ENCODE results near the gene ANKS3.

Gene ANKS3

GRCh38 chr16:4697848-4698291 lies 36.2 kb downstream of the ANKS3 start:
- TF ChIP-seq CTCF (IDR thresholded peaks at IDR 0.05; ENCODE audit: low read depth, low read length) = no peak
- in situ Hi-C loops (cut with HindIII; ENCODE audit: low sequenced_read_pairs) = no loop called here
- no peak for DNase-seq (ENCODE audit: low read depth, low spot score)
- H3K4me3 ChIP-seq (ENCODE audit: low read depth, low read length) = no peak overlapping the region

GRCh38 chr16:4696905-4697847 lies 36.9 kb downstream of the ANKS3 start:
- H3K4me3 ChIP-seq (ENCODE audit: low read depth, low read length) = no peak overlapping the region
- DNase-seq (ENCODE audit: low read depth, low spot score) = no peak
- no peak for TF ChIP-seq CTCF (IDR thresholded peaks at IDR 0.05; ENCODE audit: low read depth, low read length)
- in situ Hi-C loops (cut with HindIII; ENCODE audit: low sequenced_read_pairs) = no loop called here

GRCh38 chr16:4696172-4696904 lies 37.7 kb downstream of the ANKS3 start:
- no peak overlapping the region for H3K4me3 ChIP-seq (ENCODE audit: low read depth, low read length)
- in situ Hi-C loops (cut with HindIII; ENCODE audit: low sequenced_read_pairs) = no loop called here
- no peak for DNase-seq (ENCODE audit: low read depth, low spot score)
- TF ChIP-seq CTCF (IDR thresholded peaks at IDR 0.05; ENCODE audit: low read depth, low read length) = no peak

- in situ Hi-C loops (cut with HindIII; ENCODE audit: low sequenced_read_pairs) = no loop called here
- no peak for DNase-seq (ENCODE audit: low read depth, low spot score)
These were observed 38.4 kb downstream of the ANKS3 start for GRCh38 chr16:4695473-4696171.

GRCh38 chr16:4694642-4695451 lies 39.2 kb downstream of the ANKS3 start:
- peak; percentile 11 for TF ChIP-seq CTCF (IDR thresholded peaks at IDR 0.05; ENCODE audit: low read depth, low read length)
- no peak for DNase-seq (ENCODE audit: low read depth, low spot score)
- in situ Hi-C loops (cut with HindIII; ENCODE audit: low sequenced_read_pairs) = no loop called here
- H3K4me3 ChIP-seq (ENCODE audit: low read depth, low read length) = peak overlapping the region; percentile 76

More at GRCh38 chr16:4695473-4696171, 38.4 kb downstream of the ANKS3 start:
- no peak for TF ChIP-seq CTCF (IDR thresholded peaks at IDR 0.05; ENCODE audit: low read depth, low read length)
- no peak overlapping the region for H3K4me3 ChIP-seq (ENCODE audit: low read depth, low read length)

Measured in astrocyte of the spinal cord (primary cell).